Measurements from ENCODE around the gene DNTT. TPM values are rescaled to one million over a fixed set of nuclear protein-coding genes. Genes with fewer than 3 reads are reported as not detected.

The DNTT gene
- polyA plus RNA-seq, 2 of the 4 experiments (the other 2 are of a cell fraction) = not detected

DNA sequence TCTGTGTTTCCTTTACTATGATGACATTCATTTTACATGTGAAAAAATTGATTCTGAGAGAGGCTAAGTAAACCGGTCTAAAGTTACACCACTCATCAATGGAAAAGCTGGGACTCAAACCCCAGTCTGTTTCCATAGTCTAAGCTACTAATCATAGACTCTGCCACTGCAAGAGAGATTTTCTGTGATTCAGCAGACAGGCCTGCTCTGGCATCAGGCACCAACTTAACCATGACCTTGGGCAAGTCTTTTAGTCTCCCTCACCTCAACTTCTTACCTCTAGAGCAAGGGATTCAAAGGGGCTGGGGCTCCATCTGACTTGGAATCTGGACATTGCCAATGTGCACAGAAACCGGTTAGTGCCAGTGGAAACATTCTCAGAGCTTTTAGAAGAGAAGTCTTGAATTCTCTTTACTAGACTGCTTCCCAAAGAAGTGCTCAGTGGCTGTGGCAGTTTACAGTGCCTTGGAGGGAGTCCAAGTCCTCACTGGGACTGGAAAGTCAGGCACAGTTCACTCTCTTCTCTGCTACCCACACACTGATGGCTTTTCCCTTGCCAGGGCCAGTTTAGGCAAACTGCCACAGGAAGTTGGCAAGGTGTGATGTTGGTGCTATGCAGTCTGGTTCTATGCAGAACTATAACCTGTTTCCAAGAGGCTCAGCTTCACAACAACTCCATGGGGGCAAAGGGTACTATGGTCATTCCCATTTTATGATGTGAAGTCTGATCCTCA, 28.4 kb upstream of the DNTT start:
- ChIA-PET POLR2A (no interaction called here), CTCF (interaction anchor here (1.1 kb wide), 1 partner anchor 46 kb away, joined by 4 read pairs; no protein-coding TSS in a partner anchor)
- H3K27ac ChIP-seq = no peak overlapping the region
- no peaks in the 10 kb centered on the region for H3K9me3 ChIP-seq
- H3K4me1 ChIP-seq = no peaks in the 10 kb centered on the region
- 59% methylated on average over 2 of the region's 2 CpGs for WGBS (ENCODE audit: missing lambda C conversion rate)
- H3K4me3 ChIP-seq = no peak overlapping the region
- ATAC-seq = no peak
- no peak for FAIRE-seq
- TF ChIP-seq TFCP2L1 (CRISPR knock-in tag; IDR thresholded peaks at IDR 0.05) (no peak), RNF2 (IDR thresholded peaks at IDR 0.05; ENCODE audit: borderline replicate concordance, low read depth) (no peak), MAZ (IDR thresholded peaks at IDR 0.05; ENCODE audit: borderline replicate concordance, low read depth, low read length) (no peak), POLR2AphosphoS2 (conservative IDR thresholded peaks at IDR 0.05; ENCODE audit: low read length) (no peak)
- TF ChIP-seq, protein P1, sequence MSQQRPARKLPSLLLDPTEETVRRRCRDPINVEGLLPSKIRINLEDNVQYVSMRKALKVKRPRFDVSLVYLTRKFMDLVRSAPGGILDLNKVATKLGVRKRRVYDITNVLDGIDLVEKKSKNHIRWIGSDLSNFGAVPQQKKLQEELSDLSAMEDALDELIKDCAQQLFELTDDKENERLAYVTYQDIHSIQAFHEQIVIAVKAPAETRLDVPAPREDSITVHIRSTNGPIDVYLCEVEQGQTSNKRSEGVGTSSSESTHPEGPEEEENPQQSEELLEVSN (IDR thresholded peaks at IDR 0.05; ENCODE audit: borderline replicate concordance, low read depth) = no peak
- H3K4me2 ChIP-seq = no peak overlapping the region
- DNase-seq (ENCODE audit: low read depth in 1 of 2, low spot score in 1 of 2) = no peak

DNA sequence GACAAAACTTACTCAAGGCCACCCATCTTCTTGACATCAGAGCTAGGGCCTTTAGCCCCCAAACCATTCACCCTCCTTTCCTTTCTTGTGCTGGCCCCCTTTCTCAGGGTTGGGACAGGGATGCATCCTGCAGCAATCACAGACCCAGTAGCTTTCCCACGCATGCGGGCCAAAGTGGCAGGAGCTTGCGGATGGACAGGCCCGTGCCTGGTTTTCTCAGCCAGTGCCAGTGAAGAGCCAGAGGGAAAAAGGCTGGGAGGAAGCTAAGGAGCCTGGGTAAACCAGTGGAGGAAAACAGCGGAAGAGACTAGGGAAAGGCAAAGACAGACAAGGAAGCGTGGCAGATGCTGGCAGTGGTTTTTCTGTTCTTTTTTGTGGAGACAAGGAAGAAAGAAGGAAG, 27.8 kb upstream of the DNTT start:
- no peak for TF ChIP-seq ZNF302 (CRISPR knock-in tag; IDR thresholded peaks at IDR 0.05)
- TF ChIP-seq, protein P2, sequence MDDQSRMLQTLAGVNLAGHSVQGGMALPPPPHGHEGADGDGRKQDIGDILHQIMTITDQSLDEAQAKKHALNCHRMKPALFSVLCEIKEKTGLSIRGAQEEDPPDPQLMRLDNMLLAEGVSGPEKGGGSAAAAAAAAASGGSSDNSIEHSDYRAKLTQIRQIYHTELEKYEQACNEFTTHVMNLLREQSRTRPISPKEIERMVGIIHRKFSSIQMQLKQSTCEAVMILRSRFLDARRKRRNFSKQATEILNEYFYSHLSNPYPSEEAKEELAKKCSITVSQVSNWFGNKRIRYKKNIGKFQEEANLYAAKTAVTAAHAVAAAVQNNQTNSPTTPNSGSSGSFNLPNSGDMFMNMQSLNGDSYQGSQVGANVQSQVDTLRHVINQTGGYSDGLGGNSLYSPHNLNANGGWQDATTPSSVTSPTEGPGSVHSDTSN (IDR thresholded peaks at IDR 0.05) = no peak
- TF ChIP-seq, protein P1 (IDR thresholded peaks at IDR 0.05; ENCODE audit: borderline replicate concordance, low read depth) = no peak
- TF ChIP-seq RFX5 (IDR thresholded peaks at IDR 0.05) = no peak
- TF ChIP-seq POLR2A (IDR thresholded peaks at IDR 0.05; ENCODE audit: low read length) = no peak
- TF ChIP-seq ZC3H11A (IDR thresholded peaks at IDR 0.05) = no peak
- TF ChIP-seq KDM1A (IDR thresholded peaks at IDR 0.05; ENCODE audit: low read depth) = no peak
- no peak for TF ChIP-seq MAFK (IDR thresholded peaks at IDR 0.05; ENCODE audit: partially characterized antibody)
- TF ChIP-seq BHLHE40 (IDR thresholded peaks at IDR 0.05; ENCODE audit: low read depth, low read length) = no peak
- no peak for TF ChIP-seq CBX8 (IDR thresholded peaks at IDR 0.05)
- no peak for ATAC-seq

DNA sequence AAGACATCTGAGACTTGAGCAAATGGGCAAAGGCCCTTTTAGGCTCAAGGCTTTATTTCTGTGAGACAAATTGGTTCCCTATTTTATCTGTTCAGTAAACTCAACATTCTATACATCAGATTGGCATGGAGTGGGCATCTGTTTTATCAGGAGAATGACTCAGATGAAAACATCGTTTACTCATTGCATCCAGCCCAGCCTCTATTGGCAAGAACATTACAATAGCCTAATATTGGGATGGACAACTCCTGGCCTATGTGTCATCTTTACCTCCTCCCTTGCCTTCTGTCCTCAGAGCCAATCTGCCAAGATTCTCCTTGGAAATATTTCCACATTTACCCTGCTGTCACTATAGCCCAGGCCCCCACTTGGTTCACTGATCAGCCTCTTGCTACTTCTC, 27.4 kb upstream of the DNTT start:
- CTCF ChIA-PET = interaction anchor here (1.2 kb wide), 1 partner anchor 16 kb away, joined by 4 read pairs; no protein-coding TSS in a partner anchor
- DNase-seq (ENCODE audit: low read depth in 1 of 2, low spot score in 1 of 2) (no peak), ATAC-seq (no peak), FAIRE-seq (no peak)
- H3K4me1 ChIP-seq = no peaks in the 10 kb centered on the region
- H3K4me3 ChIP-seq = no peak overlapping the region
- no peak for TF ChIP-seq JUNB (IDR thresholded peaks at IDR 0.05)
- POLR2A ChIA-PET = no interaction called here
- 4% methylated on average over 1 of the region's 1 CpG for WGBS (ENCODE audit: missing lambda C conversion rate)
- H3K9me3 ChIP-seq = no peaks in the 10 kb centered on the region
- H3K27ac ChIP-seq = no peak overlapping the region
- H3K4me2 ChIP-seq = no peak overlapping the region

More for the DNA sequence above, 27.8 kb upstream of the DNTT start:
- CTCF ChIA-PET = interaction anchor here (1.1 to 1.2 kb wide), 2 partner anchors 16 to 47 kb away, joined by 4 read pairs; no protein-coding TSS in a partner anchor
- DNase-seq (ENCODE audit: low read depth in 1 of 2, low spot score in 1 of 2) (no peak), FAIRE-seq (no peak)
- Histone ChIP-seq H3K4me2 (no peak overlapping the region), H3K4me3 (no peak overlapping the region), H3K27ac (no peak overlapping the region), H3K4me1 (no peaks in the 10 kb centered on the region), H3K9me3 (no peaks in the 10 kb centered on the region)
- WGBS (ENCODE audit: missing lambda C conversion rate) = 82% methylated on average over 6 of the region's 6 CpGs
- POLR2A ChIA-PET = no interaction called here

DNA sequence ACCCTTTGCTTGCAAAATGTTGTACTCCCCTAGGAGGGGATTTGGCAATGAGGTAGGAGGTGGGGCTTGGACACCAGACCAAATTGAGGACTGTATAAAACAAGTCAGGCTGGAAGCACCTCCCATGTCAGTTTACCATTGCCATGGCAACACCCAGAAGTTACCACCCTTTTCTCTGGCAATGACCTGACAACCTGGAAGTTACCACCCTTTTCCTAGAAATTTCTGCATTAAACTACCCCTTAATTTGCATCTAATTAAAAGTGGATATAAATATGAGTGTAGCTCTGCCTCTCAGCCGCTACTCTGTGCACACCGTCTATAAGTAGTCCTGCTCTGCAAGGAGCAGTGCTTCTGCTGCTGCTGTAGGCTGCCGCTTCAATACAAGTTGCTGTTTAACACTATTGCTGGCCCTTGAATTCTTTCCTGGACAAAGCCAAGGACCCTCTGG, 25.0 kb upstream of the DNTT start:
- ATAC-seq = no peak
- DNase-seq (ENCODE audit: low read depth in 1 of 2, low spot score in 1 of 2) = no peak
- 84% methylated on average over 3 of the region's 3 CpGs for WGBS (ENCODE audit: missing lambda C conversion rate)
- TF ChIP-seq, protein P3, sequence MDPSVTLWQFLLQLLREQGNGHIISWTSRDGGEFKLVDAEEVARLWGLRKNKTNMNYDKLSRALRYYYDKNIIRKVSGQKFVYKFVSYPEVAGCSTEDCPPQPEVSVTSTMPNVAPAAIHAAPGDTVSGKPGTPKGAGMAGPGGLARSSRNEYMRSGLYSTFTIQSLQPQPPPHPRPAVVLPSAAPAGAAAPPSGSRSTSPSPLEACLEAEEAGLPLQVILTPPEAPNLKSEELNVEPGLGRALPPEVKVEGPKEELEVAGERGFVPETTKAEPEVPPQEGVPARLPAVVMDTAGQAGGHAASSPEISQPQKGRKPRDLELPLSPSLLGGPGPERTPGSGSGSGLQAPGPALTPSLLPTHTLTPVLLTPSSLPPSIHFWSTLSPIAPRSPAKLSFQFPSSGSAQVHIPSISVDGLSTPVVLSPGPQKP (IDR thresholded peaks at IDR 0.05; ENCODE audit: low read depth, low read length) = no peak
- TF ChIP-seq ZFP36 (IDR thresholded peaks at IDR 0.05; ENCODE audit: borderline replicate concordance, partially characterized antibody) = no peak
- no peak for TF ChIP-seq NPAS2 (CRISPR knock-in tag; IDR thresholded peaks at IDR 0.05; ENCODE audit: borderline replicate concordance)
- TF ChIP-seq CHD2 (IDR thresholded peaks at IDR 0.05; ENCODE audit: low read length, partially characterized antibody) = no peak
- ChIA-PET CTCF (interaction anchor here (1.1 to 1.2 kb wide), 2 partner anchors 16 to 264 kb away, joined by 3 read pairs; no protein-coding TSS in a partner anchor), POLR2A (no interaction called here)
- Histone ChIP-seq H3K27ac (no peak overlapping the region), H3K4me1 (no peaks in the 10 kb centered on the region), H3K4me3 (no peak overlapping the region), H3K4me2 (no peak overlapping the region), H3K9me3 (no peaks in the 10 kb centered on the region)
- no peak for FAIRE-seq

Measured in A549 (cell line).